Urinary bladder (tissue), 4 donors: ENCODE measurements around the gene WDR5. TPM values are rescaled to one million over a fixed set of nuclear protein-coding genes. Genes with fewer than 3 reads are reported as not detected.

Experiments used
- DNase-seq: peaks from one replicate; pipeline ENCODE4 v3.0.0-alpha.2; 2015; ENCODE audit errors: extremely low spot score
- H3K27ac ChIP-seq: one replicate; pipeline ENCODE4 v1.5.1; 2013; ENCODE audit warnings: low read depth, mild to moderate bottlenecking, moderate library complexity
- H3K36me3 ChIP-seq: one replicate; pipeline ENCODE4 v1.6.1; 2013; ENCODE audit warnings: mild to moderate bottlenecking, moderate library complexity; ENCODE audit not compliant: insufficient read depth
- H3K4me1 ChIP-seq: one replicate; pipeline ENCODE4 v1.6.1; 2013; ENCODE audit warnings: mild to moderate bottlenecking, moderate library complexity; ENCODE audit not compliant: insufficient read depth
- H3K4me3 ChIP-seq: one replicate; pipeline ENCODE4 v1.5.1; 2013; ENCODE audit warnings: low read depth, low read length
- WGBS: extraction: QIAGEN DNeasy Blood & Tissue Kit; methylation state at CpG from one replicate; pipeline ENCODE4 v1.1.7; 2013; 5-methylcytosine and 5-hydroxymethylcytosine counted together
- polyA plus RNA-seq: library from polyadenylated mRNA; stranded (reverse); fragments of 200-250 nt; gene quantifications from one replicate; pipeline ENCODE4 v1.2.3, GENCODE V29; 2013
- total RNA-seq: library from RNA; depleted of rRNA; stranded (reverse); fragments of >200 nt; gene quantifications from one replicate; pipeline ENCODE4 v1.2.3, GENCODE V29; 2014
- donor health status: healthy with polysubstance abuse.
- donor health status: healthy.

WDR5 gene
- total and polyA plus RNA-seq, 2 donors: 12.3 to 25.8 TPM

- H3K27ac ChIP-seq: no peak overlapping the region
- no peak overlapping the region for H3K4me3 ChIP-seq
- no peak for DNase-seq
- 82% methylated on average over 14 of the region's 14 CpGs for WGBS
- no peaks in the 10 kb centered on the region for H3K36me3 ChIP-seq
- H3K4me1 ChIP-seq: no peaks in the 10 kb centered on the region
These were observed 9.5 kb upstream of the WDR5 start for GRCh38 chr9:134126373-134126772.

- Histone ChIP-seq H3K4me1 (no peaks in the 10 kb centered on the region), H3K36me3 (no peaks in the 10 kb centered on the region), H3K27ac (no peak overlapping the region), H3K4me3 (no peak overlapping the region)
- 80% methylated on average over 13 of the region's 13 CpGs for WGBS
- DNase-seq: no peak
These were observed 8.8 kb upstream of the WDR5 start for GRCh38 chr9:134127065-134127580.

- Histone ChIP-seq H3K27ac (no peak overlapping the region), H3K4me1 (no peaks in the 10 kb centered on the region), H3K36me3 (no peaks in the 10 kb centered on the region), H3K4me3 (no peak overlapping the region)
- WGBS: 88% methylated on average over 12 of the region's 12 CpGs
- no peak for DNase-seq
These were observed 8.3 kb upstream of the WDR5 start for GRCh38 chr9:134127616-134128015.

GRCh38 chr9:134128727-134129679, 6.9 kb upstream of the WDR5 start:
- no peak for DNase-seq
- no peaks in the 10 kb centered on the region for H3K4me1 ChIP-seq
- peak overlapping the region; percentile 39 for H3K27ac ChIP-seq
- no peaks in the 10 kb centered on the region for H3K36me3 ChIP-seq
- no peak overlapping the region for H3K4me3 ChIP-seq
- 83% methylated on average over 38 of the region's 38 CpGs for WGBS

GRCh38 chr9:134130503-134131375, 5.1 kb upstream of the WDR5 start:
- Histone ChIP-seq H3K4me3 (no peak overlapping the region), H3K36me3 (no peaks in the 10 kb centered on the region), H3K4me1 (peaks cover 4% of the 10 kb centered on the region), H3K27ac (no peak overlapping the region)
- DNase-seq: no peak
- WGBS: 38% methylated on average over 23 of the region's 23 CpGs

- no peak for DNase-seq
- H3K4me1 ChIP-seq: peaks cover 4% of the 10 kb centered on the region
- H3K27ac ChIP-seq: no peak overlapping the region
- H3K36me3 ChIP-seq: no peaks in the 10 kb centered on the region
- WGBS: 65% methylated on average over 13 of the region's 13 CpGs
- no peak overlapping the region for H3K4me3 ChIP-seq
These were observed 4.2 kb upstream of the WDR5 start for GRCh38 chr9:134131471-134132207.

- H3K27ac ChIP-seq: no peak overlapping the region
- WGBS: 79% methylated on average over 19 of the region's 19 CpGs
These were observed 3.5 kb upstream of the WDR5 start for GRCh38 chr9:134132208-134132870.

GRCh38 chr9:134134949-134135342, 936 bp upstream of the WDR5 start:
- H3K4me3 ChIP-seq: peak overlapping the region; percentile 95
- peaks cover 4% of the 10 kb centered on the region for H3K4me1 ChIP-seq
- peak overlapping the region; percentile 89 for H3K27ac ChIP-seq
- no peak for DNase-seq
- H3K36me3 ChIP-seq: no peaks in the 10 kb centered on the region
- WGBS: 23% methylated on average over 7 of the region's 7 CpGs

More at GRCh38 chr9:134132208-134132870, 3.5 kb upstream of the WDR5 start:
- H3K4me3 ChIP-seq: no peak overlapping the region
- DNase-seq: no peak
- peaks cover 4% of the 10 kb centered on the region for H3K4me1 ChIP-seq
- H3K36me3 ChIP-seq: no peaks in the 10 kb centered on the region

- no peak for DNase-seq
- Histone ChIP-seq H3K27ac (peak overlapping the region; percentile 27), H3K36me3 (no peaks in the 10 kb centered on the region), H3K4me3 (peak overlapping the region; percentile 95), H3K4me1 (peaks cover 4% of the 10 kb centered on the region)
- WGBS: under 1% methylated on average over 92 of the region's 93 CpGs
These were observed 475 bp downstream of the WDR5 start for GRCh38 chr9:134136118-134136995.

- 52% methylated on average over 7 of the region's 7 CpGs for WGBS
- no peak for DNase-seq
- H3K4me1 ChIP-seq: peaks cover 4% of the 10 kb centered on the region
- no peaks in the 10 kb centered on the region for H3K36me3 ChIP-seq
- H3K4me3 ChIP-seq: peak overlapping the region; percentile 95
- H3K27ac ChIP-seq: no peak overlapping the region
These were observed 1.1 kb downstream of the WDR5 start for GRCh38 chr9:134136996-134137299.

GRCh38 chr9:134138292-134138691, 2.4 kb downstream of the WDR5 start:
- no peaks in the 10 kb centered on the region for H3K36me3 ChIP-seq
- H3K4me3 ChIP-seq: no peak overlapping the region
- WGBS: 89% methylated on average over 10 of the region's 10 CpGs
- no peak for DNase-seq
- peaks cover 4% of the 10 kb centered on the region for H3K4me1 ChIP-seq
- no peak overlapping the region for H3K27ac ChIP-seq

- WGBS: 41% methylated on average over 11 of the region's 11 CpGs
- peaks cover 3% of the 10 kb centered on the region for H3K36me3 ChIP-seq
- DNase-seq: no peak
- H3K4me1 ChIP-seq: peaks cover 4% of the 10 kb centered on the region
- H3K27ac ChIP-seq: no peak overlapping the region
- H3K4me3 ChIP-seq: no peak overlapping the region
These were observed 3.2 kb downstream of the WDR5 start for GRCh38 chr9:134139081-134139480.
